ENCODE data around the gene PLEKHB2. TPM values are rescaled to one million over a fixed set of nuclear protein-coding genes. Genes with fewer than 3 reads are reported as not detected.

The PLEKHB2 gene
- total and polyA plus RNA-seq, 9 of the 15 experiments (the other 6 are each of a cell fraction or from before 2014, with no cell fraction given): 41.3 to 71.5 (median 50.2) TPM

GRCh38 chr2:131152074-131152473 is 46.9 kb downstream of the PLEKHB2 start:
- H3K79me2 ChIP-seq (ENCODE audit: control insufficient read depth, insufficient read depth, low read length): no peaks in the 10 kb centered on the region
- no peaks in the 10 kb centered on the region for H3K9me3 ChIP-seq (replicated peaks; ENCODE audit: control insufficient read depth, insufficient read depth, low read depth, low read length)
- H3K36me3 ChIP-seq (ENCODE audit: control insufficient read depth, insufficient read depth, low read length): peaks cover 30% of the 10 kb centered on the region; the same call in 2 of the 3 replicates
- H3K4me3 ChIP-seq: no peak overlapping the region
- BruUV-seq (replicated peaks): no TSS peak
- in situ Hi-C loops (cut with MboI): no loop called here
- DNase-seq (ENCODE audit: extremely low read depth in 1 of 4, low spot score in 3 of 4) (no peak), ATAC-seq (no peak), FAIRE-seq (no peak)
- CTCF ChIA-PET (ENCODE audit: low intra/inter-chr PET ratio): no interaction called here
- H4K20me1 ChIP-seq (replicated peaks; ENCODE audit: control insufficient read depth, insufficient read depth, low read length): peaks cover 4% of the 10 kb centered on the region; the same call in 1 of the 2 replicates
- H3K9ac ChIP-seq (ENCODE audit: insufficient read depth in 1 of 2, low read depth in 2 of 2, low read length in 2 of 2): no peak overlapping the region; a peak in 1 of 4 replicates
- no peak overlapping the region for H2AFZ ChIP-seq (ENCODE audit: low read depth, low read length)
- H3K27me3 ChIP-seq (ENCODE audit: control insufficient read depth in 2 of 2, insufficient read depth in 2 of 2, low read length in 2 of 2): 0 out of 5 replicates have a peak, but pooled peaks cover 0 to 8% of the 10 kb centered on the region in 2 experiments
- POLR2A ChIA-PET: interaction anchor here (0.6 kb wide), 1 partner anchor 279 kb away, joined by 4 read pairs; no protein-coding TSS in a partner anchor
- 13% methylated on average over 7 of the region's 7 CpGs for WGBS (ENCODE audit: insufficient coverage, low coverage, missing lambda C conversion rate)
- no peak overlapping the region for H3K27ac ChIP-seq (ENCODE audit: extremely low read depth, low read depth, low read length)
- TF ChIP-seq ZBTB11 (CRISPR knock-in tag; IDR thresholded peaks at IDR 0.05) (no peak), TEAD4 (IDR thresholded peaks at IDR 0.05; ENCODE audit: low read length) (no peak), TEAD4 (CRISPR knock-in tag; IDR thresholded peaks at IDR 0.05; ENCODE audit: borderline replicate concordance) (no peak), ZNF212 (CRISPR knock-in tag; IDR thresholded peaks at IDR 0.05) (no peak), HLTF (IDR thresholded peaks at IDR 0.05) (no peak), ELK1 (CRISPR knock-in tag; IDR thresholded peaks at IDR 0.05) (no peak), SUPT5H (IDR thresholded peaks at IDR 0.05) (no peak), ZFP1 (CRISPR knock-in tag; IDR thresholded peaks at IDR 0.05) (no peak)
- H3K9me1 ChIP-seq (ENCODE audit: control insufficient read depth, insufficient read depth, low read length): no peaks in the 10 kb centered on the region
- H3K4me1 ChIP-seq (replicated peaks in 1 of 2; ENCODE audit: control insufficient read depth in 2 of 2, insufficient read depth in 2 of 2, low read length in 2 of 2): peaks cover 0 to 28% of the 10 kb centered on the region in 2 experiments; a peak in 3 of 5 replicates
- intact Hi-C loops (cut with micrococcal nuclease): loop anchor here (10.0 kb wide), 1 partner anchor 253 kb away; no protein-coding TSS in a partner anchor
- H3K4me2 ChIP-seq (ENCODE audit: insufficient read depth, low read length): no peak overlapping the region
